Midbrain (tissue), 1 donor: ENCODE measurements around the gene LIPI.
A peak's percentile ranks its signal among the peaks of the same experiment; 100 is the strongest.
"Not testable (repeated sequence)": the region's sequence is repeated elsewhere in the genome, so short reads cannot be mapped to it uniquely, and the experiment has no call there.

Experiments used
- DNase-seq: peaks from one replicate; lab custom pipeline; 2025; lab: John Stamatoyannopoulos, UW

LIPI gene

GRCh38 chr21:14210738-14211137, at the start of gene LIPI:
TSS of gene LIPI (minus strand) at chr21:14210955. CDS start at chr21:14210845, 110 bp downstream.
- DNase-seq = no peak

DNA sequence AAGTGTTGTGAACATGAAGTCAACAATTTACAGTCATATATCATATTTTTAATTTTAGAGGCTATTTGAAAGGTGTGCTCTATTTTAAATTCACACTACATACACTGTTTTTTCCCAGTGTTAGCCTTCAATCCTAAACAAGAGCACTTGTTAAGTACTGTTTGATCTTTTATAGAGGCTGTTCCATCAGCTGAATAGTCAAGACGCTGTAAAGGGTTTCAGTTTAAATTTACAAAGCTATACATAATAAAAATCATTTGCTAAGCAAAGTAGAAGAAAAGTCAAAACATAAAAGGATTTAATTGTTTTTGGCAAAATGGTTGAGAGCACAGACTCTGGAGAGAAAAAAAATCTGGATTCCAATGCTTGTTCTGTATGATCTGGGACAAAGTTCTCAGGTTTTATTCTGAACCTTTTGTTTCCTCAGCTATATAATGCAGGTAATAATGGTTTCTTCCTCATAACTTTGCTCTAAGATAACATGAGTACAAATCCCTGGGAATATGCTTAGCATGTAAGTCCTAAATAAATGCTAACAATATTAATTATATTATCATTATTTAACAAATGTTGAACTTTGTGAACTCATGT, 49.5 kb upstream of the LIPI start:
- DNase-seq = no peak

DNA sequence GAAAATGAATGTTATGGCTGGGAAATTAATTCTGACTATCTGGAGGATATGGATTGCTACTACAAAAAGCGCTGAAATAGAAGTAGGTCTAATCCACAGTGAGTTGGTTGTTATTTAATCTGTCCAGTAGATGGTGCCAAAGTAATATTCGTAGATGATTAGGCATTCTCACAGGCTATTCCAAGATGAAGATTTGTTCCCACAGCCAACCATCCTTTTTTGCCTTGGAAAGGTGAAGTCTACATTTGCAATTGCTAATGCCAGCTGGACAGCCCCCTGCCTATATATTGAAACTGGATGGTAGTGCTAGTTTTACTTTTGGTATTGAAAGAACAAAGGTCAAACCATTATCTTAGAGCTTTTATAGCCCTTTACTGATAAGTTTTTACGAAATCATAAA, 49.0 kb upstream of the LIPI start:
- DNase-seq = peak; percentile 72

GRCh38 chr21:14251336-14251735, 40.6 kb upstream of the LIPI start:
- DNase-seq = peak; percentile 16

- no peak for DNase-seq
These were observed 35.0 kb upstream of the LIPI start for GRCh38 chr21:14245711-14246110.

- no peak for DNase-seq
These were observed 34.2 kb upstream of the LIPI start for GRCh38 chr21:14244911-14245310.

DNA sequence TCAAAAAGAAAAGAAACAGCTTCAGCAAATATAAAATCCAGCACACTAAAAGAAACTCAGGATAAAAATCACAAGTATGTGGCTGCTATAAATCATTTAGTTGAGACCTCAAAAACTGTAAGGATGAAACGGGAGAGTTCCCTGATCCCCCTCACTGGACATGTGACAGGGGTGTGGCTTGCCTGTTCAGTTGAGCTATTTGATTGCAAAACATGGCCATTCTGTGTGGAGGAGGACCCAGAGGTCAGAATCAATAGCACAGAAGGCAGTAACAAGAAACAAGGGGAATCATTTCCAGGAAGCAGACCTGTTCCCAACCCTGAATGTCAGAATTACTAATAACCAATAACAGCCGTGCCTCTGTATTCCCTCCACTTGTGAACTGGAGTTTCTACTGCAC, 33.1 kb upstream of the LIPI start:
- no peak for DNase-seq

DNA sequence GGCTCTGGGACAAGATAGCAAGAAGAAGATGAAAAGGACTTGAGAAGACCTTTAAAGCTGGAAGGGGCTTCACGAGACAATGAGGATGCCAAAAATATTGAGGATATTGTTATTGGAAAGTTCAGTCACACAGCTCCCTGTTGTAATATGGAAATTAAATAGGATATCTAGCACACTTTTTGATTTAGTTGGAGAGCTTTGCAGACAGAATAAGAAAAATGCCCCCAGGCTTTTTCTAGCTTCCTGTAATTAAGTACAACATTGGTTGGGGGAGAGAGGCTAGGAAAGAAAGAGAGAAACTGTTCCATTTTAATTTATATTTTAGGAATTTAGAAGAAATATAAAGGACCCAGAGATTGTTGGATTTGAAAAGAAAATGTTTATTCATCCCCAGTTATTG, 32.7 kb upstream of the LIPI start:
- DNase-seq = no peak

DNA sequence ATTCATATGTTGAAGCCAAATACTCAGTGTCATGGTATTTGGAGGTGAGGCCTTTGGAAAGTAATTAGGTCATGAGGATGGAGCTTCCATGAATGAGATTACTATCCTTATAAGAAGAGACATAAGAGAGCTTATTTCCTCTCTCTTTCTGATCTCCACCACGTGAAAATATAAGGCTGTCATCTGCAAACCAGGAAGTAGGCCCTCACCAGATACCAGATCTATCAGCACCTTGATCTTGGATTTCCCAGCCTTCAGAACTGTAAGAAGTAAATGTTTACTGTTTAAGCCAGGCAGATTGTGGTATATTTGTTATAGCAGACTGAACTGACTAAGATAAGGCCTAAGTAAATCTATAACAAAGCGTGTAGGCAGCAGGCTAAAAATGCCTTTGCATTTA, 30.5 kb upstream of the LIPI start:
- no peak for DNase-seq

DNA sequence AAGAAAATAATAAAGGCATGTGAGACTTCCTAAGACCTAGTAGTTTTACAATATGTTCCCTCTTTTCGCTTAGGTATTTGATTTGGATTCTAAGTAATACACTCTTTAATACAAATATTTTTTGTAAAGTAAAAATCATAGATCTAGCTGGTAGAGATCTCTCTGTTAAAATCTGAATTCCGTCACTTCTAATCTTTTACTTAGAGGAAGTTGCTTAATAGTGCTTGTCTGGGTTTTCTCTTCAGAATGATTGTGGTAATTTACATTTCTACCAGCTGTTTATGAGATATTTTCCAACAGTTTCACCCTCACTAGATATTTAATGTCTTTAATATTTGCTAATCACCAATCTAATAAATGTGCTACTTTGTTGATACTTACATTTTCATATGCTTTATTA, 28.5 kb upstream of the LIPI start:
- DNase-seq = no peak

- DNase-seq = no peak
These were observed 25.4 kb upstream of the LIPI start for GRCh38 chr21:14236180-14236579.

DNA sequence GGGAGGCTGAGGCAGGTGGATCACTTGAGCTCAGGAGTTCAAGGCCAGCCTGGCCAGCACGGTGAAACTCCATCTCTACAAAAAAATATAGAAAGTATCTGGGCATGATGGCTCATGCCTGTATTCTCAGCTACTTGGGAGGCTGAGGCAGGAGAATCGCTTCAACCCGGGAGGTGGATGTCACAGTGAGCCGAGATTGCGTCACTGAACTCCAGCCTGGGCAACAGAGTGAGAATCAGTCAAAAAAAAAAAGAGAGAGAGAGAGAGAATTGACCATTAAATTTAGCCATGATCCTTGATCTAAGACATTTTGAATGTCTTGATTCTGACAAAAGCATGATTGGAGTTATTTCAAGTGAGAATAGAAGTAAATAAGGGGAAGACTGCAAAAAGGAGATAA, 24.3 kb upstream of the LIPI start:
- no peak for DNase-seq

DNA sequence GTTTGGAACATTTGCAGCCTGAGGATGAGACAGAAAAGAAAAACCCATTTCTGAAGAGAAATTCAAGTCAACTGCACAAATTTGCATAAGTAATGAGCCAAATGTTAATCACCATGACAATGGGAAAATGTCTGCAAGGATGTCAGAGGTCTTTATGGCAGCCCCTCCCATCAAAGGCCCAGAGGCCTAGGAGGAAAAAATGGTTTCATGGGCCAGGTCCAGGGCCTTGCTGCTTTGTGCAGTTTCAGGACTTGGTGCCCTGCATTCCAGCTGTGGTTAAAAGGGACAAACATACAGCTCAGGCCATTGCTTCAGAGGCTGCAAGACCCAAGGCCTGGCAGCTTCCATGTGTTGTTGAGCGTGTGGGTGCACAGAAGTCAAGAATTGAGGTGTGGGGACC, 18.6 kb upstream of the LIPI start:
- no peak for DNase-seq

DNA sequence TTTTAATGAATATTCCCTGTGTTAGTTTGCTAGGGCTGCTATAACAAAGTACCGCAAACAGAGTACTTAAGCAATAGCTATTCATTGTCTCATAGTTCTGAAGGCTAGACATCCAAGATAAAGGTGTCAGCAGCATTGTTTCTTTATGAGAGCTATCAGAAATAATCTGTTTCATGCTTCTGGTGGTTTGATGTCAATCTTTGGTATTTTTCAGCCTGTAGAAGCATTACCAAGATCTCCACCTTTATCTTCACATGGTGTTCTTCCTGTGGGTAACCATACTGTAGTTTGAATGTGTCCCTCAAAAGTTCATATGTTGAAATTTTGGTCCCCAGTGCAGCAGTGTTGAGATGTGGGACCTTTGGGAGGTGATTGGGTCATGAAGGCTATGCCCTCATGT, 12.6 kb upstream of the LIPI start:
- no peak for DNase-seq

GRCh38 chr21:14215971-14216641, 5.4 kb upstream of the LIPI start, which contains the start of gene RBM11:
TSS of gene RBM11 (plus strand) at chr21:14216157. CDS start at chr21:14216187, 30 bp downstream.
- peak; percentile 67 for DNase-seq

DNA sequence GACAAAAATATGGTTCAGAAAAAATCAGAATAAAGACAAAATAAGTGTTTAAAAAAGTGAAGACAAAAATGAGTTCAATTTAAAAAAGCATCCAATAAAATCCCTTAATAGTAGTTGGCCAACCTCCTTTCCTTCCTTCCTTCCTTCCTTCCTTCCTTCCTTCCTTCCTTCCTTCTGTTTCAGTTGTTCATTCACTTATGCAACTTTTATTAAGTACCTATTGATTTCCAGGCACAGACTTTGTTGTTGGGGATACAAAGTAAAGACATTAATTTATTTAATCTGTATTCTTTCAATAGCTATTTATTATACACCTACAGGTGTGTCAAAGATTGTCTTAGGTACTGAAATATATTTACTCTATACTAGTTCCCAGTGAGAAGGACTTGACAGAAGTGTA, 2.4 kb upstream of the LIPI start:
- DNase-seq = no peak

GRCh38 chr21:14206222-14206621, 4.5 kb downstream of the LIPI start:
- no peak for DNase-seq

DNA sequence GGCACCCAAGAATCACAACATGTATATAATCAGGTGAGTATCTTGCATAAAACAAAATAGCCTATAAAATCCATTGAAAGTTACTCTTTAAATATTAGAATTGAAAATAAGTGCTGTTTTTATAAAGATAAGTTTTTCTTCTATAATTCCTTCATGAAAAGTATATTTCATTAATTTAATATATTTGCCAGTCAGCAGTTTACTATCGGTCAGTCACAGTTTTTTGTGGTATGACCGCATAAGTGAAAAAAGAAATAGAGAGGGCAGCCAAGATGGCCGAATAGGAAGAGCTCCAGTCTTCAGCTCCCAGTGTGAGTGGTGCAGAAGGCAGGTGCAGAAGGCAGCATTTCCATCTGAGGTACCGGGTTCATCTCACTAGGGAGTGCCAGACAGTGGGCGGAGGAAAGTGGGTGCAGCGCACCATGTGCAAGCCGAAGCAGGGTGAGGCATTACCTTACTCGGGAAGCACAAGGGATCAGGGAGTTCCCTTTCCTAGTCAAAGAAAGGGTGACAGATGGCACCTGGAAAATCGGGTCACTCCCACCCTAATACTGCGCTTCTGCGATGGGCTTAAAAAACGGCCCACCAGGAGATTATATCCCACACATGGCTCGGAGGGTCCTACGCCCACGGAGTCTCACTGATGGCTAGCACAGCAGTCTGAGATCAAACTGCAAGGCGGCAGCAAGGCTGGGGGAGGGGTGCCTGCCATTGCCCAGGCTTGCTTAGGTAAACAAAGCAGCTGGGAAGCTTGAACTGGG, 44.1 kb downstream of the LIPI start:
- DNase-seq = not testable (repeated sequence)

GRCh38 chr21:14143999-14144398, 66.8 kb downstream of the LIPI start:
- DNase-seq = no peak

GRCh38 chr21:14124266-14124665, 86.5 kb downstream of the LIPI start:
- no peak for DNase-seq

DNA sequence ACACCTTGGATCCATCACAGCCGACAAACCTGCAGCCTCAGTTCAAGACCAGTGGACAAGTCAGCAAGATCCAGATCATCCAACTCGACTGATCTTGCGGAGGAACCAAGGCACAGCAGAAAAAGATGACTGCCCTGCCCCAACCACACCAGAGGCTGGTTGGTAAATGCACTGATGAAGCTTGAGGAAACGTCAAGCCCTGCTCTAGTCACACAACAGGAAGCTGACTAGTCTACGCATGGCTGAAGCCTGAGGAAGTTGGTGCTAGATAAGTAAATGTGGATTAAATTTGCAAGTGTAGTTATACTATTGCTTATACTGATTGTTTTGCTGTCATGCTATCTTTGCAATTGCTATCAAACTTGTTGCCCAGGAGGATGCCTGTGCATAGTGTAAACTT, 89.0 kb downstream of the LIPI start:
- DNase-seq = no peak

DNA sequence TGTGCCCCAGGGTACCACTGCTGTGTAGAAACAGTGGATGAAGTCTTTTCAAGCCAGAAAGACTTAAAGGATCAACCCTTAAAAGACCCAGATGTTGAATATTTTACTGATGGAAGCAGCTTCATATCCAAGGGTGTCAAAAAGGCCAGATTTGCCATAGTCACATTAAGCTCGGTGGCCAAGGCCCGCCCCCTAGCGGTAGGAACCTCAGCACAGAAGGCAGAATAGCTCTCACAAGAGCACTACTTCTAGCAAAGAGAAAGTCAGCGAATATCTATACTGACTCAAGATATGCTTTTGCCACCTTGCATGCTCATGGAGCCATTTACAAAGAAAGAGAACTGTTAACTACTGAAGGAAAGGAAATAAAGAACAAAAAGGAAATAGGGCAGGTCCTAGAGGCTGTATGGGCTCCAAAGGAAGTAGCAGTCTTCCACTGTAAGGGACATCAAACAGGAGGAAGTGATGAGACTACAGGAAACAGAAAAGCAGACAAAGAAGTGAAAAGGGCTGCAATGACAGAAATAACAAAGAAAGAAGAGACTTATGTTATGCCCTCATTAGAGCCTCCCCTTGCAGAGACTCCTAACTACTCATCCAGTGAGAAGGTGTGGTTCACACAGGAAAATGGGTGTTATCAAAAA, 90.5 kb downstream of the LIPI start:
- DNase-seq = peak; percentile 42

- no peak for DNase-seq
These were observed 91.7 kb downstream of the LIPI start for GRCh38 chr21:14119038-14119437.
